Hepatocyte (in vitro differentiated cells): ENCODE results near the gene KIRREL1. TPM values are rescaled to one million over a fixed set of nuclear protein-coding genes. Genes with fewer than 3 reads are reported as not detected.

ENCODE experiments used
- DNase-seq: peaks from one replicate; pipeline ENCODE4 v3.0.0-alpha.2; 2016; ENCODE audit warnings: low spot score
- H2AFZ ChIP-seq: fragments of 200-600 bp; sonication (generic); 2 replicates; pipeline ENCODE4 v1.6.0; 2016; ENCODE audit warnings: antibody characterized with exemption, mild to moderate bottlenecking
- H3K27ac ChIP-seq: fragments of 200-600 bp; sonication (generic); 2 replicates; pipeline ENCODE4 v1.5.1; 2016; ENCODE audit warnings: mild to moderate bottlenecking
- H3K27me3 ChIP-seq: fragments of 200-600 bp; sonication (generic); 2 replicates; pipeline ENCODE4 v1.6.1; 2016
- H3K36me3 ChIP-seq: fragments of 200-600 bp; sonication (generic); replicated peaks from 2 replicates; pipeline ENCODE4 v1.5.1; 2016; ENCODE audit warnings: low read depth; ENCODE audit not compliant: insufficient read depth
- H3K4me1 ChIP-seq: fragments of 200-600 bp; sonication (generic); 2 replicates; pipeline ENCODE4 v1.5.1; 2016; ENCODE audit warnings: mild to moderate bottlenecking, moderate library complexity; ENCODE audit not compliant: insufficient read depth
- H3K4me2 ChIP-seq: fragments of 200-600 bp; sonication (generic); 2 replicates; pipeline ENCODE4 v1.6.0; 2016
- H3K4me3 ChIP-seq: fragments of 200-600 bp; sonication (generic); 2 replicates; pipeline ENCODE4 v1.5.1; 2016; ENCODE audit warnings: mild to moderate bottlenecking
- H3K79me2 ChIP-seq: fragments of 200-600 bp; sonication (generic); 2 replicates; pipeline ENCODE4 v1.6.0; 2017; ENCODE audit warnings: mild to moderate bottlenecking
- H3K9me2 ChIP-seq: fragments of 200-600 bp; sonication (generic); replicated peaks from 2 replicates; pipeline ENCODE4 v1.6.0; 2017; ENCODE audit warnings: mild to moderate bottlenecking; ENCODE audit not compliant: insufficient read depth
- H3K9me3 ChIP-seq: fragments of 200-600 bp; sonication (generic); 2 replicates; pipeline ENCODE4 v1.5.1; 2016; ENCODE audit warnings: low read depth, mild to moderate bottlenecking
- H4K20me1 ChIP-seq: fragments of 200-600 bp; sonication (generic); 2 replicates; pipeline ENCODE4 v1.6.0; 2016; ENCODE audit warnings: mild to moderate bottlenecking; ENCODE audit not compliant: insufficient read depth, poor library complexity, severe bottlenecking
- EZH2 ChIP-seq: fragments of 200-600 bp; sonication (generic); IDR thresholded peaks from 2 replicates; pipeline ENCODE4 v1.6.1; 2016; ENCODE audit warnings: antibody characterized with exemption, mild to moderate bottlenecking, borderline replicate concordance
- EZH2phosphoT487 ChIP-seq: fragments of 200-600 bp; sonication (generic); IDR thresholded peaks from one replicate; pipeline ENCODE4 v1.6.1; 2018; ENCODE audit warnings: antibody characterized with exemption, mild to moderate bottlenecking, low read depth, moderate library complexity; ENCODE audit not compliant: unreplicated experiment, severe bottlenecking
- WGBS: methylation state at CpG from one replicate; pipeline ENCODE4 v1.1.6; 2016; ENCODE audit warnings: low lambda C conversion rate; ENCODE audit errors: missing lambda C conversion rate; 5-methylcytosine and 5-hydroxymethylcytosine counted together
- polyA plus RNA-seq: library from polyadenylated mRNA; unstranded; fragments of >200 nt; fragmentation: Nextera tagmentation; extraction: Ambion mirVana; gene quantifications from 2 replicates; pipeline ENCODE4 v1.2.1, GENCODE V29; 2016
- total RNA-seq: library from RNA; depleted of rRNA; stranded (reverse); fragments of >200 nt; gene quantifications from 2 replicates; pipeline ENCODE4 v1.2.3, GENCODE V29; 2014
- TF ChIP-seq, protein P1 (sequence below): fragments of 200-600 bp; sonication (generic); IDR thresholded peaks from 2 replicates; pipeline ENCODE4 v1.5.1; 2016; ENCODE audit warnings: antibody characterized with exemption, mild to moderate bottlenecking; ENCODE audit not compliant: poor library complexity

KIRREL1 gene
- total and polyA plus RNA-seq, 2 experiments from 2014 or later, result 20.4 to 47.1 TPM

DNA sequence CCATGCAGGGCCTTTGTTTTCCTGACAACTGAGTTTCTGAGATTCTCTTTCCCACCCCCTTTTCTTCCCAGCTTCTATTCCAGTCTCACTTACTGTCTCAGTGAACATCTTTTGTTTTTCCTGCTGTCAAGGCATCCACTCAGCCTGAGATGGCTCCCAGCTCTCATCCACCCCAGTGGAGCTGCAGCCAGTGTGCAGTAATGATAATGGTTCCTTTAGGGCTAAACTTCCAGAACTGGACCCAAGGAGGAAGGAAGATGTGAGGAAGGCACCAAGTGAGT, 44.4 kb upstream of the KIRREL1 start:
- no peaks in the 10 kb centered on the region for H4K20me1 ChIP-seq
- TF ChIP-seq, protein P1, sequence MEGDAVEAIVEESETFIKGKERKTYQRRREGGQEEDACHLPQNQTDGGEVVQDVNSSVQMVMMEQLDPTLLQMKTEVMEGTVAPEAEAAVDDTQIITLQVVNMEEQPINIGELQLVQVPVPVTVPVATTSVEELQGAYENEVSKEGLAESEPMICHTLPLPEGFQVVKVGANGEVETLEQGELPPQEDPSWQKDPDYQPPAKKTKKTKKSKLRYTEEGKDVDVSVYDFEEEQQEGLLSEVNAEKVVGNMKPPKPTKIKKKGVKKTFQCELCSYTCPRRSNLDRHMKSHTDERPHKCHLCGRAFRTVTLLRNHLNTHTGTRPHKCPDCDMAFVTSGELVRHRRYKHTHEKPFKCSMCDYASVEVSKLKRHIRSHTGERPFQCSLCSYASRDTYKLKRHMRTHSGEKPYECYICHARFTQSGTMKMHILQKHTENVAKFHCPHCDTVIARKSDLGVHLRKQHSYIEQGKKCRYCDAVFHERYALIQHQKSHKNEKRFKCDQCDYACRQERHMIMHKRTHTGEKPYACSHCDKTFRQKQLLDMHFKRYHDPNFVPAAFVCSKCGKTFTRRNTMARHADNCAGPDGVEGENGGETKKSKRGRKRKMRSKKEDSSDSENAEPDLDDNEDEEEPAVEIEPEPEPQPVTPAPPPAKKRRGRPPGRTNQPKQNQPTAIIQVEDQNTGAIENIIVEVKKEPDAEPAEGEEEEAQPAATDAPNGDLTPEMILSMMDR, result no peak
- TF ChIP-seq EZH2, result no peak
- TF ChIP-seq EZH2phosphoT487, result no peak

DNA sequence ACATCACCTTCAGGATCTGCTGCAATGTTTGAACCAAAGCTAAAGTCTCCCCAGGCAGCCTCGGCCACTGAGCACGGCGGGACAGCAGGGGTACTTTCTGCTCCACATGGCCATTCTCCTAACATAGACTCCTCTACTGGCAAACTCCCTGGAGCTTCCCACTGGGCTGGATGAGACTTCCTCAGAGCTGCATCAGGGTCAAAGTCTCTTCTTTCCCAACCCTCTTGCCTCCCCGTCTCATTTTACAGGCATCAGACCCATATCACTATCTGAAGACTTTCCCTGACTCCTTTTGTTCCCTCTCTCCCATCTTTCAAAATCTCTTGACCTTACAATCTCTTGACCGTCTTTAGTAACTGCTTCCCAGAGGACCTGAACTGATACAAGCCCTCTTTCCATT, 42.2 kb upstream of the KIRREL1 start:
- TF ChIP-seq, protein P1, result no peak
- TF ChIP-seq EZH2phosphoT487 (no peak), EZH2 (no peak)

More for the DNA sequence above, 44.4 kb upstream of the KIRREL1 start:
- DNase-seq, result no peak
- Histone ChIP-seq H3K27me3 (no peaks in the 10 kb centered on the region), H3K79me2 (no peaks in the 10 kb centered on the region), H3K9me2 (no peaks in the 10 kb centered on the region), H3K9me3 (no peaks in the 10 kb centered on the region), H3K4me3 (no peak overlapping the region), H3K36me3 (no peaks in the 10 kb centered on the region), H3K4me1 (peaks cover 17% of the 10 kb centered on the region), H3K27ac (no peak overlapping the region), H2AFZ (no peak overlapping the region), H3K4me2 (no peak overlapping the region)

DNA sequence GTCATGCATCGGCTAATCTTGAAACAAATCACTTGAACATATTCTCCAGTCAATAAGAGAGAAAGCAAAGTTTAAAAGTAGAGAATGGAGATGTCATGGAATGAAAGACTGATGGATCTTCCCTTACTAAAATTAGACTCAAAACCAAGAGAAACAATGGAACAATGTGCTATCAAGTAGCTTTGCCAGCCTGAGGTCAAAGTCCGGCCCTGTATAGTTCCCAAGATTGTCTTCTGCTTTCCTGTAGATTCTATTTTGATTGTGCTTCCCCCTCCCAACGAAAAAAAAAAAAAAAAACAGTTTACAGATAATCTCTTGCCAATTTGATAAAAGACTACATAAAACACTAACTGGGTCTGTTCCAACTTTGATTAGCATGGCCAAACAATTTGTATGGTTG, 40.8 kb upstream of the KIRREL1 start:
- Histone ChIP-seq H3K4me1 (peaks cover 12% of the 10 kb centered on the region), H2AFZ (no peak overlapping the region), H3K9me2 (no peaks in the 10 kb centered on the region), H3K9me3 (no peaks in the 10 kb centered on the region), H3K4me2 (no peak overlapping the region), H3K36me3 (no peaks in the 10 kb centered on the region), H3K27ac (no peak overlapping the region), H3K4me3 (no peak overlapping the region), H4K20me1 (no peaks in the 10 kb centered on the region), H3K79me2 (no peaks in the 10 kb centered on the region), H3K27me3 (no peaks in the 10 kb centered on the region)
- TF ChIP-seq, protein P1, result no peak
- TF ChIP-seq EZH2, result no peak
- no peak for TF ChIP-seq EZH2phosphoT487
- 51% methylated on average over 3 of the region's 3 CpGs for WGBS
- DNase-seq, result no peak

More for the DNA sequence above, 42.2 kb upstream of the KIRREL1 start:
- Histone ChIP-seq H3K9me2 (no peaks in the 10 kb centered on the region), H3K27ac (no peak overlapping the region), H3K9me3 (no peaks in the 10 kb centered on the region), H3K4me2 (no peak overlapping the region), H3K36me3 (no peaks in the 10 kb centered on the region), H4K20me1 (no peaks in the 10 kb centered on the region), H3K79me2 (no peaks in the 10 kb centered on the region), H2AFZ (no peak overlapping the region), H3K4me1 (peaks cover 12% of the 10 kb centered on the region), H3K4me3 (no peak overlapping the region), H3K27me3 (no peaks in the 10 kb centered on the region)
- DNase-seq, result peak; percentile 29
- WGBS, result 71% methylated on average over 5 of the region's 5 CpGs

DNA sequence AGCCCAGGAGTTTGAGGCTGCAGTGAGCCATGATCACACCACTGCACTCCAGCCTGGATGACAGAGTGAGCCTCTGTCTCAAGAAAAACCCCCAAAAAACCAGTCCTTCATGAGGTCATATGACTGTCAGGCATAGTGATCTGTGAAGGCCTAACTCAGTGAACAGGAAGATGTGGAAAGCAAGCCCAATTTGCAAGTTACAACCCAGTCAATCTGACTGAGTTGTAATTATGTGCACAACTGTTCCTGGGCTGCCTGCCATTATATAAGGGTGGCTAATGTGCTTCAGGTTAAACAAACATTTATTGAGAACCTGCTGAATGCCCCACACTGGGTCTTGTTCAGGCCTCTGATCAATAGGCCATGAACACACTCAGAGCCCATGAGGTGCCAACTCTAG, 38.2 kb upstream of the KIRREL1 start:
- no peaks in the 10 kb centered on the region for H3K36me3 ChIP-seq
- H3K79me2 ChIP-seq, result no peaks in the 10 kb centered on the region
- H2AFZ ChIP-seq, result no peak overlapping the region
- no peaks in the 10 kb centered on the region for H3K9me3 ChIP-seq
- H3K4me3 ChIP-seq, result no peak overlapping the region
- peaks cover 12% of the 10 kb centered on the region for H3K4me1 ChIP-seq
- TF ChIP-seq, protein P1, result no peak
- no peak for TF ChIP-seq EZH2phosphoT487
- no peak for TF ChIP-seq EZH2
- DNase-seq, result no peak
- H4K20me1 ChIP-seq, result no peaks in the 10 kb centered on the region
- peaks cover 7% of the 10 kb centered on the region for H3K27me3 ChIP-seq
- no peak overlapping the region for H3K27ac ChIP-seq
- no peak overlapping the region for H3K4me2 ChIP-seq
- H3K9me2 ChIP-seq, result no peaks in the 10 kb centered on the region
